Mesodermal cell (in vitro differentiated cells): Measurements from ENCODE around the gene WDPCP. TPM values are rescaled to one million over a fixed set of nuclear protein-coding genes. Genes with fewer than 3 reads are reported as not detected.
A peak's percentile ranks its signal among the peaks of the same experiment; 100 is the strongest.
"Not testable (repeated sequence)": the region's sequence is repeated elsewhere in the genome, so short reads cannot be mapped to it uniquely, and the experiment has no call there.

Experiments used
- H3K27ac ChIP-seq: 2 replicates; pipeline ENCODE4 v1.7.0; 2013; ENCODE audit warnings: mild to moderate bottlenecking, low read depth, low read length, moderate library complexity; ENCODE audit not compliant: severe bottlenecking
- H3K36me3 ChIP-seq: 2 replicates; pipeline ENCODE4 v1.7.1; 2013; ENCODE audit warnings: mild to moderate bottlenecking, low read length, moderate library complexity; ENCODE audit not compliant: control insufficient read depth, insufficient read depth
- H3K4me1 ChIP-seq: one replicate; pipeline ENCODE4 v1.7.1; 2013; ENCODE audit warnings: mild to moderate bottlenecking, low read length; ENCODE audit not compliant: insufficient read depth, control insufficient read depth, poor library complexity, severe bottlenecking
- H3K4me3 ChIP-seq: 2 replicates; pipeline ENCODE4 v1.7.0; 2013; ENCODE audit warnings: low read length, control low read depth, mild to moderate bottlenecking; ENCODE audit not compliant: insufficient read depth, poor library complexity, severe bottlenecking; ENCODE audit errors: extremely low read depth
- H3K9me3 ChIP-seq: 2 replicates; pipeline ENCODE4 v1.7.1; 2013; ENCODE audit warnings: mild to moderate bottlenecking, low read length, moderate library complexity; ENCODE audit not compliant: control insufficient read depth
- WGBS, 2 experiments: methylation state at CpG; one replicate each; pipeline ENCODE4 v1.1.5; 2013; ENCODE audit warnings: missing lambda C conversion rate in 2 of 2; ENCODE audit not compliant: insufficient coverage in 2 of 2; 5-methylcytosine and 5-hydroxymethylcytosine counted together
- polyA plus RNA-seq, 2 experiments: library from polyadenylated mRNA; stranded (reverse); fragments of 50-300 nt; gene quantifications; one replicate each; pipeline ENCODE4 v1.2.3, GENCODE V29; 2013

Gene WDPCP
- polyA plus RNA-seq (2013, experiment 1 of 2): 4.5 TPM
- 5.3 TPM for polyA plus RNA-seq (2013, experiment 2 of 2)

- Histone ChIP-seq H3K9me3 (no peaks in the 10 kb centered on the region), H3K27ac (peak within 1 kb of the TSS; percentile 58), H3K4me1 (peaks cover 20% of the 10 kb centered on the region), H3K36me3 (peaks cover 10% of the 10 kb centered on the region), H3K4me3 (peak within 1 kb of the TSS; percentile 99)
- WGBS, 2 experiments: 0% methylated on average over 31 to 33 of the region's 44 CpGs
Observed at GRCh38 chr2:63588385-63589147, at the start of gene WDPCP, which contains the start of gene MDH1. WDPCP (minus strand) TSS chr2:63588477; CDS start chr2:63588271, 206 bp downstream. MDH1 (plus strand) TSS chr2:63588963; CDS start chr2:63589044, 81 bp downstream.

- Histone ChIP-seq H3K4me1 (no peaks in the 10 kb centered on the region), H3K27ac (no peak overlapping the region), H3K9me3 (peaks cover 21% of the 10 kb centered on the region), H3K36me3 (no peaks in the 10 kb centered on the region), H3K4me3 (no peak overlapping the region)
- WGBS, 2 experiments: no CpG with 5 or more reads among the region's 2 CpGs
Observed at GRCh38 chr2:63632382-63632781, 44.1 kb upstream of the WDPCP start.

GRCh38 chr2:63631501-63631900, 43.2 kb upstream of the WDPCP start:
- 100% methylated on average over 1 of the region's 1 CpG; no CpG with 5 or more reads in 1 of the 2 experiments for WGBS, 2 experiments
- Histone ChIP-seq H3K4me1 (no peaks in the 10 kb centered on the region), H3K36me3 (no peaks in the 10 kb centered on the region), H3K4me3 (no peak overlapping the region), H3K27ac (no peak overlapping the region), H3K9me3 (peaks cover 18% of the 10 kb centered on the region)

GRCh38 chr2:63628403-63628942, 40.2 kb upstream of the WDPCP start:
- Histone ChIP-seq H3K36me3 (no peaks in the 10 kb centered on the region), H3K4me1 (no peaks in the 10 kb centered on the region), H3K9me3 (peaks cover 7% of the 10 kb centered on the region), H3K27ac (no peak overlapping the region), H3K4me3 (no peak overlapping the region)
- WGBS, 2 experiments: no CpG with 5 or more reads among the region's 1 CpG

DNA sequence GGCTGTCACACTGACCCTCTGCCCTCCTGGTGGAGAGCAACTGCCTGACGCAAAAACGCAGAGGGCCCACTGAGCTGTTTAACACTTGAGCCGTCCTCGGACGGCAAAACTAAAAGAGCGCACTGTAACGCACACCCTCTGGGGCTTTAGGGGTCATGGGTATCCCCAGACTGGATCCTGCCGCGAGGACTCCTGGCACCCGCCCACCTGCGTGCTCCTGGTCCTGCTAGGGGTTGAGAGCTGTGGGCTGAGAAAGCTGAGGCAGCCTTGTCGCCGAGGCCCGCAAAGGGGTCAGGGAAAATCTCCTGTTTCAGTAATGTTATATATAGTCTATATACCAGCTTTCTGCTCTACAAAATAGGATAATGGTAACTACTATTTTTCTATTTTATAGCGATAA, 39.6 kb upstream of the WDPCP start:
- H3K27ac ChIP-seq: no peak overlapping the region
- WGBS, 2 experiments: 98 to 100% methylated on average over 7 to 12 of the region's 15 CpGs
- H3K4me1 ChIP-seq: no peaks in the 10 kb centered on the region
- H3K4me3 ChIP-seq: no peak overlapping the region
- peaks cover 5% of the 10 kb centered on the region for H3K9me3 ChIP-seq
- no peaks in the 10 kb centered on the region for H3K36me3 ChIP-seq

GRCh38 chr2:63623763-63624162, 35.5 kb upstream of the WDPCP start:
- 100% methylated on average over 2 of the region's 2 CpGs; no CpG with 5 or more reads in 1 of the 2 experiments for WGBS, 2 experiments
- not testable (repeated sequence) for H3K27ac ChIP-seq, H3K9me3 ChIP-seq, H3K36me3 ChIP-seq, H3K4me1 ChIP-seq, H3K4me3 ChIP-seq

GRCh38 chr2:63622751-63623150, 34.5 kb upstream of the WDPCP start:
- WGBS, 2 experiments: 95 to 98% methylated on average over 23 to 24 of the region's 31 CpGs
- no peak overlapping the region for H3K4me3 ChIP-seq
- H3K4me1 ChIP-seq: no peaks in the 10 kb centered on the region
- peaks cover 3% of the 10 kb centered on the region for H3K9me3 ChIP-seq
- H3K27ac ChIP-seq: no peak overlapping the region
- H3K36me3 ChIP-seq: peaks cover 6% of the 10 kb centered on the region

DNA sequence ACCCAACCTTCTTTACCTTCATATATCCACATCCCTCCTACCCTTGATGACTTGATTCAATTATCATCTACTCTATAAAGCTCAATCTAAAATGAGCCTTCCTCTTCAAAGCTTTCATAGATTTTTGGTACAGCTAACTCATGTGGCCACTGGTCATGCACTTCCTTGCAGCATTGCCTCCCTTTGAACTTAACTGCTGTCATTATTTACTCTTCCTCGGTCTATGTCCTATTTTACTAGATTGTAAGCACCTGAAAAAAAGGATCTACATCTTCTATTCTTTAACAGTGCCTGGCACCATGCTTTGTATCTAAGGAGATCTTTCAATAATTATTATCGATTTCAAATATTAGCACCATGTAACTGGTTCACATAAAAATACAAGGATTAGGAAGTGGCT, 31.1 kb upstream of the WDPCP start:
- Histone ChIP-seq H3K36me3 (peaks cover 6% of the 10 kb centered on the region), H3K9me3 (peaks cover 3% of the 10 kb centered on the region), H3K27ac (no peak overlapping the region), H3K4me1 (peaks cover 22% of the 10 kb centered on the region), H3K4me3 (no peak overlapping the region)
- WGBS, 2 experiments: 86% methylated on average over 1 of the region's 2 CpGs; no CpG with 5 or more reads in 1 of the 2 experiments

DNA sequence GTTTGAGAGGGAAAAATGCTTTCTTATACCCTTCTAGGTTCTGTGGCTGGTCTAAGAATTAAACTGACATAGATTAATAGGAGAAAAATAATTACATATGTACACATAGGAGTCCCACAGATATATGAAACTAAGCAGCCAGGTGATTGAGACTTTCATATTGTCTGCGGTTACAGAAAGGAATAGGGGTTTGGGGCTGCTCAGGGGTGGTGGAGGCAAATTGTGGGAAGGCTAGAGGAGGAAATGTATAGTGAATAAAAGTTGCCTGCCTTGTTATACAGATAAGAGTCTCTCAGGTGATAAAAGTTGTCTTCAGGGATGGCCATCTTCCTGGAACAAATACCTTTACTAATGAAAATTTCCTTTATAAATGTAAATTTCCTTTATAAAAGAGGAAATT, 29.1 kb upstream of the WDPCP start:
- Histone ChIP-seq H3K4me3 (no peak overlapping the region), H3K9me3 (peaks cover 3% of the 10 kb centered on the region), H3K36me3 (peaks cover 6% of the 10 kb centered on the region), H3K27ac (no peak overlapping the region), H3K4me1 (peaks cover 41% of the 10 kb centered on the region)
- WGBS, 2 experiments: 100% methylated on average over 1 of the region's 1 CpG; no CpG with 5 or more reads in 1 of the 2 experiments

- Histone ChIP-seq H3K27ac (peak overlapping the region; percentile 100), H3K36me3 (peaks cover 6% of the 10 kb centered on the region), H3K9me3 (peaks cover 3% of the 10 kb centered on the region), H3K4me1 (peaks cover 41% of the 10 kb centered on the region), H3K4me3 (no peak overlapping the region)
- 39 to 60% methylated on average over 1 to 2 of the region's 9 CpGs for WGBS, 2 experiments
Observed at GRCh38 chr2:63614983-63615945, 27.0 kb upstream of the WDPCP start.
